GM19193 (cell line): Measurements from ENCODE around the gene MLYCD.

Experiments used
- POLR2A ChIP-seq: IDR thresholded peaks from 4 replicates; pipeline ENCODE4 v1.6.1; 2011; ENCODE audit not compliant: insufficient read depth, insufficient read length; ENCODE audit errors: extremely low read depth

The MLYCD gene

DNA sequence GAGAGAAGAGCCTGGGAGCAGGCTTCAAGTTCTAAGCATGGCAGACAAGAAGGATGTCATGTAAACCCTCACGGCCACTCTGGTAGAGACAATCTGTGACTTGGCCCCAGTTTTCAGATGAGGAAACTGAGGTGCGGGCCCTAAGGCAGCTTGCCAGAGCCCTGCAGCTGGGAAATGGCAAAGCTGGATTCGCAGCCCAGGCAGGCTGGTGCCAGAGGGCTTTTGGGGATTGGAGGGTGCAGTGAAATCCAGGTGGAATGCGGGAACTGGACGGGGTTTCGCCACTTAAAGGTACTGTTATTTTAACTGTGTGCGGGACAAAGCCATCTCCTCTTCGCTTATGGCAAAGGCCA, 53.6 kb downstream of the MLYCD start:
- TF ChIP-seq POLR2A: no peak

DNA sequence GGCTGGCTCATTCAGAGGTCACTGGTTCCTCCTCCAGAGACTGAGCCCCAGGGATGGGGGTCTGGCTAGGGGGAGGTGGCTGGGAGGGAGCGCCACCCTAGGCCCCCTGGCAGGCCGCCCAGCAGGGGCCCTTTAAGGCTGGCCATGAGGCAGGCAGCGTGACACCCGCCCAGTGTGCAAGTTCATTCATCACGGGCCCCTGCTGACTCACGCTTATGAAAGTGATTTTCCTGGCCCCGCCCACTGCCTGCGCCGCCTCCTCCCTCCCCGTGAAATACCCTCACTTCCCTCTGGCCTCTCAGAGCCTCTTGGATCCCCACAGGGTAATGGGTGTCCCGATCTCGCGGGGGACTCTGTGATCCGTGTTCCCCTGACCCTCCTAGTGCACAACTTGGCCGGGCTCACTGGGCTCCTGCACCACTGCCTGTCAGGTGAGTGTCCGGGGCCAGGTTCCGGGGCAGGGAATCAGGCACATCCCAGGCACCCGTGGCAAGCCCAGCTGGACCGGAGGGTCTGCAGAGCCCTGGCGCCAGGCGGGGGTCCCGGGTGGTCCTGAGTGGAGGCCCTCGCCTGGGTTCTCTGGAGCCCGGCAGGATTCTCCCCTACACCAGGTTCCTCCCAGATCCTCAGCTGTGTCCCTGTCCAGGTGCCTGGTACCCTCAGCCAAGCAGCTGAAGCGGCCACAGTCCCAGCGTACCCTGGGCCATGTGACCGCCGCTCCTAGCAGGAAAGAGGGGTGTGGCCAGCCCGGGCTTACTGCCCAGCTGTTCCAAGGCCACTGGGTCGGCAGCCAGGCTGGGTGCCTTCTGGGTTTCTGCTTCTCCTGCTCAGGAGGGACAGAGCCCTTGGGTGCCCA, 54.3 kb downstream of the MLYCD start, which contains the start of gene OSGIN1:
TSS of gene OSGIN1 (plus strand) at position 301 of the 856 bp plus-strand sequence. CDS start 4,432 bp downstream, outside the sequence.
- TF ChIP-seq POLR2A: peak; percentile 14

DNA sequence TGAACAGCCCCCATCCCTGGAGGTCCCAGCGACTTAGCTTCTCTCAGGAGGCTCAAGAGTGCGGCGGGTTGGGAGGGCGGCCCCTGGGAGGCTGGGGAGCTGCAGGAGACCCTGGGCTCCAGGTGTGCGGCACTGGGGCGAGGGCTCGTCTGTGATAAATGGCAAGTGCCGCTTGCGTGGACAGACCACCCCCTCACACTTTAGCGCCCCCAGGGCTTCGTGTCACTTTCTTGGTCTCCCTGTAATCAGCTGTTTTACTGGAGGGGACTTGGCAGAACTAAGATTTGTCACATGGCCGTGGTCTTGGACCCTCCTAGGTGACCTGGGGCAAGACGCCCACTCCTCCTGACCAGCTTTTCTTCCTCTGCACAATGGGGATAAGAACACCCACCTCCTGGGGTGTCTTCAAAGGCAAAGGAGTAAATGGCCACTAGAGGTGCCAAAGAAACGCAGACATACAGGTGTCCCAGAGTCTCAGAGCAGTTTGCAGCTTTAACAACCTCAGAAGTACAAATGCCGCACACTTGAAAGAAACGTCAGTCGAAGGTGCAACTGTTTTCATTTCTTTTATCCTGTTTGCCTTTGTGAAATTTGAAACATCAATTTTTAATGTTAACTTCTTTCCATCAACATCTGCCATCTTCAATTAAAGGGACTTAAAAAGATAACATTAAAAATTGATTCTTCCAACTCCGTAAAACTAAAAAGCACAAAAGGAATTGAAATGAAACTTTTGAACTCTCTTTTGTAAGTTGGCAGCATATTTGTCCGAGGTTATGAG, 55.1 kb downstream of the MLYCD start:
- TF ChIP-seq POLR2A: no peak

DNA sequence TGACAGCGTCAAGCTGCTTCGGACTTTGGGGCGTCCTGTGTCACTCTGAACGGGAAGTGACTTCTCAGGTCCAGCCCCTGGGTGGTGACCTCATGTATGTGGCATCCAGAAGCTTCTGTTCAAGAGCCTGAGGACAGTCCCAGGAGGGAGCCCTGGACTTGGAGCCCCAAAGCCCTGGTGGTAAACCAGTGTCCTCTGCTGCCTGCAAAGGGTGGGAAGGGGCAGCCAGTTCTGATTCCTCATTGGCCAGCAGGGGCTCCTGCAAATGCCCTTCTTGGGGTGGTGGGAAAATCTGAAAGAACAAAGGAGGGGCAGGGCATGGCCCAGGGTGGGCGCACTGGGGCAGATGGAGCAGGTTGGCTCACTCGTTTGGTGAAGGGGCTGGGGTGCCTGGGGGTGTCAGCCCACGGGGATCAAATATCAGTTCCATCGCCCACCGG, 55.7 kb downstream of the MLYCD start:
- no peak for TF ChIP-seq POLR2A

DNA sequence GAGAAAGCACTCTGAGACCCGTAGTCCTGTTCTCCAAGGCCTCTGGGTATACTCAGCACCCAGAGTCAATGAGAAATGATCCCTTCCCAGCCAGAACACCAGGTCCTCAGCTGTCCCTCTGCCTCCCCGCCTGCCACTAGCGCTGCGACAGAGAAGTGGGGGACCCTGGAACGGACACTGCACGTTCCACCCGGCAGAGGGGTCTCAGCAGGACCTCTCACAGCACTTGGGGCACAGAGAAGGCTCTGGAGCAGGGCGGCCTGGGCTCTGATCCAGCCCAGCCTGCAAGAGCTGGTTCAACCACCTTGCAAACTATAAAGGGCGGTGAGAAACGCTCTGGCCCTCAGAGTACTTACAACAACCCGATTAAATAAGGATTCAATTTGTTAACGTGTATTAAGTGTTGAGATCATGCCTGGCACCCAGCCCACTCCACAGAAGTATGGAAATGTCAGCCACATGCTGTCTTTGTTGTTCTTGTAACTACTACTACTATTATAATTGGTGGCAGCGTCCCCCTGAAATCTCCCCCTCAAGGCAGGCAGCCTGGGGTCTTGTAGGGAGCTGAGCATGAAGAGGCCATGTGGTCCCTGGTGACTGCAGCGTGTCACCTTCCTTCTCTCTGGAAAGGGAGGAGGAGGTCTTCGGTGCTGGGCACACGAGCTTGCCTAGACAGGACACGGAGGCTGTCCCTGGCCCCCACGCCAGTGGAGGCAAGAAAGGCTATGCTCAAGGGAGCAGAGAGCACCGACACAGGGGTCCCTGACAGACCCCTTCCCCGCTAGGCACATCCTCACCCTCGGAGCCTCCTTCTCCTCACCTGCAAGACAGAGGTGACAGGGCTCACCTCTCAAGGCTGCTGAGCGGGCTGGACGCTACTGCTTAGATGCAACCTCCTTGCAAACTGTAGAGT, 56.6 kb downstream of the MLYCD start:
- no peak for TF ChIP-seq POLR2A

DNA sequence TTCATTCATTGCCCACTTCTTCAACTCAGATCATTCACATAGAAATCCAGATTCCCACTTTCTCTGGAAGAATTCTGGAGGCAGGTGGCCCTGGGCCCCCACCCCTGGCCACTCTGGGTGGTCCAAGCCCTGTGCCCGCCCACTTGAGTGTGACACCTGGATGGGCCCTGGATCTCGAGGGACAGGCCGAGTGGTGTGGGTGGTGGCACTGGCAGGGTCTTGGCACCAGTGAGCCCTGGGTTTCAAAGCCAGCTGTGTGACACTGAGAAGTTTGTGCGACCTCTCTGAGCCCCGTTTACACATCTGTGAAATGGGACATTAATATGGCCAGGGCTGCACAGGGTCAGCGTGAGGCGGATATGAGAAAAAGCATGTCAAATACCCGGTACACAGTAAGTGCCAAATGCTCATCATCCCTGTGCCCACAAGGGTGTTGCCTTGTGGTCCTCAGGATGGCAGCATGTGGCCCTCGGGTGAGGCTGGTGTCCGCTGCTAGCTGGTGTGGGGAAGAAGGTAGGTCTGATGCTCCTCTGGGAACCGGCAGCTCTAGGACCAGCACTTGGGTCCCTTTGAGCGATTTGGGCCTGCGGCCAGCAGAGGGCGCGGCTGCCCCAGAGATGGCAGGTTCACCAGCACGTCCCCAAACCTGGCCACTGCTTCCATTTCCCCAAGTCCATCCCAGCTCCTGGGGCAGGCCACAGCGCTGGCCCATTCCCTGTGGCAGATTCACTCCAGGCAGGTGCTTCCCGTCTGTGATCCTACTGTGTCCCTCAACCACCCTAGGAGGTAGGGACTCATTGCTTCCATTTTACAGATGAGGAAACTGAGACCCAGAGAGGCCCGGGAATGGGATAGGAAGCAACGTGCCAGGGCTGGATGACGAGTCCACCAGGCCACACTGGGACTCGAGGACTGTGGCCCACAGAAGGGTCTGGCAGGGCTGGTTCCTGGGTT, 57.7 kb downstream of the MLYCD start:
- no peak for TF ChIP-seq POLR2A

DNA sequence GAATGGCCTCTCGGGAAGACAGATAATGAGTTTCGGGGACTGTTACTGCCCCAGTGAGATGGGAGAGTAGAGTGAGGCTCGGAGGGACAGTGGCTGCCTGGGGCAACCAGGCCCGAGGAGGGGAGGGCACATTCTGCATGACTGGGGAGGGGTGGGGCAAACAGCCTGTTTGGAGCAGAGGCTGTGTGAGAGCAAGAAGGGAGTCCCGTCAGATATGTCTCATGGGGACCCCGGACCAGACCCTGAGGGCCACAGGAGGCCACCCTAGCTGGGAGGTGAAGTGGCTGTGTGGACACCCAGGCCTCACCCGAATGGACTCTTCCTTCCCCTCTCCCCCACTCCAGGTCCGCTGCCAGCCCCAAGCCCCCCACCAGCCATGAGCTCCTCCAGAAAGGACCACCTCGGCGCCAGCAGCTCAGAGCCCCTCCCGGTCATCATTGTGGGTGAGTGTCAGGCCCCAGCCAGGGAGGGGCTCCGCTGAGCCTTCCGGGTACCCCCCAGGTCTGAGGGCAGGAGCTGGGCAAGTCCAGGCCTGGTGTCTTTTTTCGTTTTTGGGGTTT, 58.5 kb downstream of the MLYCD start:
- TF ChIP-seq POLR2A: no peak

DNA sequence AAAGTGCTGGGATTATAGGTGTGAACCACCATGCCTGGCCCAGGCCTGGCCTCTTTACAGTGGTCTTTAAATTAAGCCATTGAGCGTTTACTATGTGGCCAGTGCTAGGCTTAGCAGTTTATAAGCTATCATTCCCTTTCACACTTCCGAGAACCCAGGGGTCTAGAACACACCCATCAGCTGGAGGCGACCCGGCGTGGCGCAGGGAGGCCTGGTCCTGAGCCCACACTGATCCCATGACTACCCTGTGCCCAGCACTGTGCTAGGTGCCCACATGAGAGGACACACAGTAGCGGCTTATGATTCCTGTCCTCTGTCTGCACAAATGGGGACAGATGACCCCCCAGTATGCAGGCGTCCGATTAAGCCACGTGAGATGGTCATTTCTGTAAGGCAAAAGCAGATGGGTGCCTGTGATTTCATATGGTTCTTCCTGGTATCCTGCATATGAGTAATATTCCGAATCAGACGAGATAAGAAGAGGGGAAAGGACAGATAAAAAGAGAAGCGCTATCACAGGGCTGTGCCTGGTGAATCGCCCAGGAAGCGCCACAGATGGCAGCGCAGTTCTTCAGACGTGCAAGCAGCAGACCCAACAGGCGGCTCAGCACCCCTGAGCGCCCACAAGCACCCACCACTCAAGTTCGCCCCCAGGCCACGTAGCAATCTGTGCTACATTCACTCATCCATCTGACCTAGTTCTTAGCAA, 59.4 kb downstream of the MLYCD start:
- TF ChIP-seq POLR2A: no peak

DNA sequence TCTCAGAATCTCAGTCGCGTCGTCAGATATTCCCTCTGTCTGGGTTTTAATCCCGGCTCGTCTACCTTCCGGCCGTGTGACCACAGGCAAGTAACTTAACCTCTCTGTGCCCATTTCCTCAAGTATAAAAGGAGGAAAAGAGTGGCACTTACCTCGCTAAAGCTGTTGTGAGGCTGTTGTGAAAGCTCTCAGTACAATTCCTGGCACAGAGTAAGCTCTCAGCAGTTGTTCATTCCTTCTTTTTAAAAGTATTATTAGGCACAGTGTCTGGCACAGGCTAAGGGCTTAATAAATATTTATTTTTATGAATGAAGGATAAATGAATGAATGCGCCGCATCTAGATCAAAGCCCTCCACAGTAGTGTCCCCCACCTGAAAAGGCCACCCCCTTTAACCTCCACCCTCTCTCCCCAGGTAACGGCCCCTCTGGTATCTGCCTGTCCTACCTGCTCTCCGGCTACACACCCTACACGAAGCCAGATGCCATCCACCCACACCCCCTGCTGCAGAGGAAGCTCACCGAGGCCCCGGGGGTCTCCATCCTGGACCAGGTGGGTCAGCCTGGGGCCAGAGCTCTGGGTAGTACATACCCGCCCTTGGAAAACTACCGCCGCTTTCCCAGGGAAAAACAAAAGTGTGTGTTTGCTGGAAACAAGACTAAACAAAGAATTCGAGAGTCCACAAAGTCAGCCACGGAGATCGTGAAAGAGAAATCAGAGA, 60.1 kb downstream of the MLYCD start:
- TF ChIP-seq POLR2A: no peak

DNA sequence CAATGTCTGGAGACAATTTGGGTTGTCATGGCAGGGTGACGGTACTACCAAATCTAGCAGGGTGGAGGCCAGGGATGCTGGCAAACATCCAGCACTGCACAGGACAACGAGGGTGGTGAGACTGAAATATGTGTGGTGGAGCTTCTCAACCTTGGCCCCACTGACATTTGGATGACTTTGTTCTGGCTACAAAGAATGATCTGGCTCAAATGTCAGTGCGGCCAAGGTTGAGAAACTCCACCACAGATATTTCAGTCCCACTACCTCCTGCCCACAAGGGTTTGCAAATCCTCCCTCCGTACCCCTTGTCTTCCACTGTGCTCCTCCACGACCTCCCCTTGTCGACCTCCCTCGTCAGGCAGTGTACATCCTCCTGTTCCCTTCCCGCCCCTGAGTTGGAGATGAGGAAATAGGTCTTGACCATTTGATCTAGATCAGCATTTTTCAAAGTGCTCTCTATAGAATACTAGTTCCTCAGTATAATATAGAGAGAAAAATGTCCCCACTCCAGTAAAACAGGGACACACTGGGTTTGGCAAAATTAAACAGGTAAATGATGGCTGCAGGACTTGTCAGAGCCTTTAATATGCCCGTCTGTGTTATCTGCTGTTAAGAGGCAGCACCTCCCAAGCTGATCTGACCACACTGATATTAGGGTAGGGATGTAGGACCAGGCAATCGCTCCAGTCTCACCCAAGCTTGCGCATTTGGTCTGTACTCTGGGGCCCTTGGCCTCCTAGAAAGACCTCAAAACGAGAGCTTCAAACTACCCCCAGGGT, 60.9 kb downstream of the MLYCD start:
- no peak for TF ChIP-seq POLR2A

DNA sequence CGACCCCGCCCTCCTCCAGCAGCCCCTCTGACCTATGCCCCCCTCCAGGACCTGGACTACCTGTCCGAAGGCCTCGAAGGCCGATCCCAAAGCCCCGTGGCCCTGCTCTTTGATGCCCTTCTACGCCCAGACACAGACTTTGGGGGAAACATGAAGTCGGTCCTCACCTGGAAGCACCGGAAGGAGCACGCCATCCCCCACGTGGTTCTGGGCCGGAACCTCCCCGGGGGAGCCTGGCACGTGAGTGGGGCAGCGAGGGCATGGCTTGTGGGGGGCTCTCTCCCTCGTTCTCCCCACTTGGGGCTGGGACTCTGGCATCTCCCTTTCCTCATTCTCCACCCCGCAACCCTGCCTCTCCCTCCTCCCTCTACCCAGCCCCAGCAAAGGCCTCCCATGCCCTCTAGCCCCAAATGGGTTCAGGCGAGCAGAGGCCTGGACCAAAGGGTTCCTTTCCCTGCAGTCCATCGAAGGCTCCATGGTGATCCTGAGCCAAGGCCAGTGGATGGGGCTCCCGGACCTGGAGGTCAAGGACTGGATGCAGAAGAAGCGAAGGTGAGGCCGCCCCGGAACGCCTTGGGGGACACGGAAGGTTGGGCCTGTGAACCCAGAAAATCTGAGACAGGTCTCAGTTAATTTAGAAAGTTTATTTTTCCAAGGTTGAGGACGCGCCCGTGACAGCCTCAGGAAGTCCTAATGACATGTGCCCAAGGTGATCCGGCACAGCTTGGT, 61.8 kb downstream of the MLYCD start:
- no peak for TF ChIP-seq POLR2A
